GM12892 (cell line): ENCODE measurements around the gene DSP.

ENCODE experiments used
- DNase-seq: peaks from one replicate; pipeline ENCODE4 v3.0.0; 2011; ENCODE audit not compliant: insufficient read length
- FAIRE-seq: peaks from 2 replicates; lab custom pipeline; 2011; peaks lifted over from hg19 to GRCh38; lab: Jason Lieb, UNC
- POLR2A ChIP-seq: IDR thresholded peaks from 2 replicates; pipeline ENCODE4 v1.6.1; 2011; ENCODE audit warnings: low read depth, low read length, control low read depth
- POLR2AphosphoS5 ChIP-seq: IDR thresholded peaks from 2 replicates; pipeline ENCODE4 v1.6.1; 2011; ENCODE audit warnings: low read depth, low read length, control low read depth
- TAF1 ChIP-seq: IDR thresholded peaks from 2 replicates; pipeline ENCODE4 v1.6.1; 2011; ENCODE audit warnings: low read depth, mild to moderate bottlenecking, control low read depth, low read length, borderline replicate concordance

The DSP gene

DNA sequence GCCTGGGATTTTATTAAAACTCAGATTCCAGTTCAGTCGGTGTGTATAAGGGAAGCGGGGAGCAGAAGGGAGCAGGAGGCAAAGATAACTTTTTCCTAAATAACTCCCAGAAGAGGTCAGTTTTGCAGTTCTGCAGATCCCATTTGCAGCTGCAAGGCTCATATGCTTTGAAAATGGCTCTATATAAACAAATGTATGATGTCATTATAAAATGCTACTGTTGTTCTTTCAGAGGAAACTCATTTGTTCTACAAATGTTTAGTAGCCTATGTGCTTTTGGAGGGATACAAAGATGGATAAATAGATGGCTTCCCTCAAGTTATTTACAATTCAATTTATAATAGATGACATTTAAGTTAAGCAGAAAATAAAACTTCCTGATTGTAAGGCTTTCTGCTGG lies 29.2 kb upstream of the DSP start:
- TF ChIP-seq POLR2A, result no peak
- TF ChIP-seq TAF1, result no peak
- no peak for TF ChIP-seq POLR2AphosphoS5
- FAIRE-seq (no peak), DNase-seq (no peak)

DNA sequence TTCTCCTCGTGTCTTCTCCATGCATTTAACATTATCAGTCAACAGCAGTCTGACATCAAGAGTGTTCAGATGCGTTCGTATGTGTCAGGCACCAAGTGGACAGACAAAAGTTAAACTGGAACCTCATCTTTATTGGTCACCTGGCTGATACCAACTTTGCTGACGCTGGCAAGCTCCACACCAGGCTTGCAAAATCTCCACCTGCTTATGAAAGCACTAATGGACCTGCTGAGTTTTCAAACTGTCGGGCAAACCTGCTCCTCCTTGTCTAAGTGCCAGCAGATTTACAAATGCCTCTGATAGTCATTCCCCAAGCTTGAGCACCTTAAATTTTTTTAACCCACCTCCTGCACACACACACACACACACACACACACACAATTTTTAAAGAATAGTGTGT lies 27.9 kb upstream of the DSP start:
- no peak for TF ChIP-seq TAF1
- TF ChIP-seq POLR2A, result no peak
- TF ChIP-seq POLR2AphosphoS5, result no peak
- DNase-seq (no peak), FAIRE-seq (no peak)

DNA sequence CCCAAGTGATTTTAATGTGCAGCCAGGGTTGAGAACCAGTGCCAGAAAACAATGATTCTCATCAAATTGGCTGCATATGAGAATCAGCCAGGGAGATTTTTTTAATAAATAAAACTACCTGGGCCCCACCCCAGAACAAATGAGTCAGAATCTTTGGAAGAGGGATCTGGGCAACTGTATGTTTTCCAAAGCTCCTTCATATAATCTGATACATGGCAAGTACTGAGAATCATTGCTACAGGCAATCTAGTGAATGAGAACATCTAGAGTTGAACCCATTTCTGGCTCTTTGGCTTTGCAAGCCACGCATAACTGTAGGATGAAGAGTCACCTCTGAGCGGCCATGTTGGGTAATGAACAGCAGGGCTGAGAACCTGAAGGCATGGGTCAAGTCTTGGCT lies 26.1 kb upstream of the DSP start:
- FAIRE-seq, result no peak
- DNase-seq, result no peak
- TF ChIP-seq TAF1, result no peak
- TF ChIP-seq POLR2AphosphoS5, result no peak
- no peak for TF ChIP-seq POLR2A

DNA sequence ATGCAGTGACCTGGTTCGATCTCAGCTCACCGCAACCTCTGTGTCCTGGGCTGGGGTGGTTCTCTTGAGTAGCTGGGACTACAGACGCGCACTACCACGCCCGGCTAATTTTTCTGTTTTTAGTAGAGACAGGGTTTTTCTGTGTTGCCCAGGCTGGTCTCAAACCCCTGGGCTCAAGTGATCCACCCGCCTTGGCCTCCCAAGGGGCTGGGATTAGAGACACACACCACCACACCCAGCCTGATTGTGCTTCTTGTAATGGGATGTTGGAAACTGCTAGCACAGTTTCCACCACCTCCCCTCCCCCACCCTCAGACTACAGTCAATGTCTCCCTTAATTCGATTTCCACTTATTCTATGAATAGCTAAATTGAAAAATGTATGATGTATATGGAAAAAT lies 22.6 kb upstream of the DSP start:
- no peak for TF ChIP-seq TAF1
- no peak for TF ChIP-seq POLR2A
- DNase-seq (no peak), FAIRE-seq (no peak)

DNA sequence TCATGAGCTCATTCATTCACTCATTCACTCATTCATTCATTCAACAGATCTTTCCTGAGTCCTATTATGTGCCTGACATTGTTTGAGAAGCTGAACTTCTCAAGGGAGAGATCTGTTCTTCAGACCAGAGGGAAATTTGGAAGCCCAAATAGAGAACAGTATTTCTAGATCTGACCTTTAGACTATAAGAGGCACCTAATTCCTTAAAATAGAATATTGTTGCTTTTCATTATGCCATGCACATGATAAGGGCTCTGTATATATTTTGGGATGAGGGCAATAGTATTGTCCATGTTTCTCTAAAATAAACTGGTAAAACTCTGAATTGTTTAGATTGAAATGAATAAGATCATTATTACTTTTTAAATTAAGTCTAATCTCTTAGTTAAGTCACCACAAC lies 18.6 kb upstream of the DSP start:
- DNase-seq (no peak), FAIRE-seq (no peak)
- no peak for TF ChIP-seq TAF1
- no peak for TF ChIP-seq POLR2A
- TF ChIP-seq POLR2AphosphoS5, result no peak

DNA sequence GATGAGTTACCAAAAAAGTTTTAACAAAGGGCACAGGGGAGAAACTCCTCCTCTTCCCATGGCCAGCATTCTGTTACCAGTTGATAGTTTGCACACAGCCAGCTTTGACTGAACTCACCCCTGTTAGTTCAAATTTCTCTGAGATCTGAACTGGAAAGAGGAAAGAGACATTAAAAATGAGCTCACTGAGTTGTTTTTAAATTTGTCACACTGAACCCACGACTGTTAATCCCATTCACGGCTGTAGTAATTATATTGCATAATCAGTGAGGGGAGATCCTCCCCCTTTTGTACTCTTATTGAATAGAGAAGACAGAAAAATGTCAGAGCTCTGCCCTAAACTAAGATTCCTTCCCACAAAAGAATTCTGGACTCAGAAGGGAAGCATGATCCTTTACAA lies 17.5 kb upstream of the DSP start:
- FAIRE-seq (no peak), DNase-seq (no peak)
- TF ChIP-seq POLR2AphosphoS5 (no peak), TAF1 (no peak), POLR2A (no peak)

DNA sequence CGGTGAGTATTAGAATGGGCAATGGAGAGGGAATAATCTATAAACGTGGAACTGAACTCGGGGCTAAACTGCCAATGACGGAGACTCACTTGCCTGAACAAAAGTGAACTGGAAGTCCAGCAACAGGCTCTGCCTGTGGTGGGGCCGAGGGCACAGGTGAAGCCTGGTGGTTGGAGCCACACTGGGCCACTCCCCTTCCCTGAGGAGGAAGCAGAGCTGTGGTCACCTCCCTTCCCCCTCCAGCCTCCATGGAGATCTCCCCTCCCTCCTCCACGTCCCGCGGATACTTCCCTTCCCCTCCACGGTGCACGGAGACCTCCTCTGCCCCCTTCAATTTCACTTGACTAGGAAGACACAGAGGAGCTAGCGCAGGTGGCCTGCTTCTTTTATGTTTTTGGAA lies 14.7 kb upstream of the DSP start:
- FAIRE-seq, result no peak
- TF ChIP-seq POLR2AphosphoS5, result no peak
- TF ChIP-seq TAF1, result no peak
- no peak for TF ChIP-seq POLR2A
- no peak for DNase-seq

DNA sequence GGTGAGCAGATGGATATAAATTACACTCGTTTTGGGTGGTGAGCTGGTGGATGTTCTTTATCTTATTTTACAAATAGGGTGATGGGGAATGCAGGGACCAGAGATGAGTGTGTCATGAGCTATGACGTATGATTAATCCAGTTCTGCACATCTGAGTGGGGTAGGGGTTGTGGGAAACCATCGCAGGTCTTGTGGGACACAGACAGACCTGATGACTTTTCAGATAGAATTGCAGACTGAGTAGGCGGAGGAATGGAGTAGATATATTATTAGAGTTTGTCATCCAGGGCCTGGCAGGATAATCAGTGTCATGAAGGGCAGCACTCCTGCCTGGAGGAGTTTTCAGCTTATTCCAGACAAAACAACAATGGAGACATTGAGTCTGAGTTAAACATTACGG lies 12.9 kb upstream of the DSP start:
- TF ChIP-seq POLR2A, result no peak
- TF ChIP-seq TAF1, result no peak
- TF ChIP-seq POLR2AphosphoS5, result no peak
- FAIRE-seq (no peak), DNase-seq (no peak)

DNA sequence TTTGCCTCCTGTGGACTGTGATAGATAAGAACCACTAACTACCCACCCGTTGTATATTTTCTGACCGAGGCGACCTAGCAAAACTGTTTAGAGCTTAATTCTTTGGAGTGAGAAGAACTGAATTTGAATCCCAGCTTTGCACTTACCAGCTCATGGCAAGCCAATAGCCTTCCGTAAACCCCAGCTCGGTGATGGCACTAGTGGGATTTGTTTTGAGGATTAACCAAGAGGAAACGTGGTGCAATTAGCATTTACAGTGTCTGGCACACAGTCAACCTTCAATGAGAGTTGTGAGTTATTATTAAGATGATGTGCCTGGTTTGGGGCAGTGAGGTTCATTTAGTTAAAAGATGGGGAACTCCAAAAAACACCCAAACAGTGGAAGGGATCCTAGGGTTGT lies 12.3 kb upstream of the DSP start:
- TF ChIP-seq POLR2A, result no peak
- no peak for TF ChIP-seq POLR2AphosphoS5
- TF ChIP-seq TAF1, result no peak
- no peak for FAIRE-seq
- DNase-seq, result no peak

DNA sequence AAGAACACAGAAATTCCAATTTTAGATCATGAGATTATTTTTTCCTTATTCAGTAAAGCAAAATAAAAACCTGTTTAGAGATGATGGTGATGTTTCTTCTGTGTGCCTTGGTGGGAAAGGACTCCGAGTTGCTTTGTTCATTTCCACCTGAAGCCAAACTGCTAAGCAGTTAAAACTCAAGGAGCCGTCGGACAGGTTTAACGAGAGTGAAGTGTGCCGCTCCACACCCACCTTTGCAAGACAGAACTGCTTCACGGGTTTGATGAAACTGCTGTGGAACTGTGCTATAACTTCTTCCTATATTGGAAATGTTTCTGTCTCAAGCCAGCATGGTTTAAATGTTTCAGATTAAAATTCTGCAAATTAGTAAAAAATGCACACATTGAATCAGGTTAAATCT lies 9.2 kb upstream of the DSP start:
- FAIRE-seq, result no peak
- TF ChIP-seq POLR2A (no peak), POLR2AphosphoS5 (no peak), TAF1 (no peak)
- no peak for DNase-seq

DNA sequence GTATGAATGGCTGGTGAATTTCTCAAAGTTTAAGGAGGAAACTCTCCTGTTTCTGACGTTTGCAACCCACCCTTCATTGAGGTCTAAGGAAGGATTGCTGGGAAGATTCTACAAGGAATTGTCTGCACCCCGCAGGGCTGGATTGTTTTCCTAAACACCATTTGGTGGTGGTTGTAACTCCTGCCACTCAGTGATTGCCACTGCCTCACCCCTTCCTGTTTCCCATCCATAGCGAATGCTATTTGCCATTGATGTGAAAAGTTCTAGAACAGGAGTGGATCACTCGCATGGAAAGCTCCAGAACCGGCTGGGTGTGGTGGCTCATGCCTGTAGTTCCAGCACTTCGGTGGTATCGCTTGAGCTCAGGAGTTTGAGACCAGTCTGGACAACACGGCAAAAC lies 8.7 kb upstream of the DSP start:
- no peak for TF ChIP-seq TAF1
- no peak for TF ChIP-seq POLR2AphosphoS5
- TF ChIP-seq POLR2A, result no peak
- no peak for DNase-seq
- no peak for FAIRE-seq

DNA sequence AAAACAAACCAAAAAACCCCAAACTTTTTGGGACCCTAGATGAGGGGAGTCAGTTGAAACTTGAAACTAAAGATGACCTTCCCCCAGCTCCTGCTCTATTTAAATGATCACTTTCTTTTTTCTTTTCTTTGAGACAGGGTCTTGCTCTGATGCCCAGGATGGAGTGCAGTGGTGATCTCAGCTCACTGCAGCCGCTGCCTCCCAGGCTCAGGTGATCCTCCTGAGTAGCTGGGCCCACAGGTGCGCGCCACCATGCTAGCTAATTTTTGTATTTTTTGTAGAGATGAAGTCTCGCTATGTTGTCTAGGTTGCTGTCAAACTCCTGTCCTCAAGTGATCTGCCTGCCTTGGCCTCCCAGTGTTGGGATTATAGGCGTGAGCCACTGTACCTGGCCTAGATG lies 7.3 kb upstream of the DSP start:
- DNase-seq (no peak), FAIRE-seq (no peak)
- no peak for TF ChIP-seq TAF1
- no peak for TF ChIP-seq POLR2AphosphoS5
- TF ChIP-seq POLR2A, result no peak

DNA sequence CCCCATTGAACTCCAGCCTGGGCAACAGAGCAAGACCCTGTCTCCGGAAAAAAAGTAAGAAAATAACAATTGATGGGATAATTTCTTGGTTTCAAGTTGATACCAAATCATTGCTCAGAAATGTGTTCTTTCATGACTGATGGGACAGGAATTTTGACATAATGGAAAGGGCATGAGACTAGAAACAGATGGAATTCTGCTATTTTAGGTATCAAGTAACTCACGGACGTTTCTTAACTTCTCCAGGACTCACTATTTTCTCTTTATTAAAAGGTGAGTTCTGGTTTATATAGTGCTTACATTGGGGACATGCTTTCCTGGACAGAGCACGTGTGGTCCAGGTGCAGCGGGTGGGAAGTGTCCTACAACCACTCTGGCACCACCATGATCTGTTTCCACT lies 6.0 kb upstream of the DSP start:
- TF ChIP-seq POLR2A (no peak), TAF1 (no peak), POLR2AphosphoS5 (no peak)
- FAIRE-seq (no peak), DNase-seq (no peak)

DNA sequence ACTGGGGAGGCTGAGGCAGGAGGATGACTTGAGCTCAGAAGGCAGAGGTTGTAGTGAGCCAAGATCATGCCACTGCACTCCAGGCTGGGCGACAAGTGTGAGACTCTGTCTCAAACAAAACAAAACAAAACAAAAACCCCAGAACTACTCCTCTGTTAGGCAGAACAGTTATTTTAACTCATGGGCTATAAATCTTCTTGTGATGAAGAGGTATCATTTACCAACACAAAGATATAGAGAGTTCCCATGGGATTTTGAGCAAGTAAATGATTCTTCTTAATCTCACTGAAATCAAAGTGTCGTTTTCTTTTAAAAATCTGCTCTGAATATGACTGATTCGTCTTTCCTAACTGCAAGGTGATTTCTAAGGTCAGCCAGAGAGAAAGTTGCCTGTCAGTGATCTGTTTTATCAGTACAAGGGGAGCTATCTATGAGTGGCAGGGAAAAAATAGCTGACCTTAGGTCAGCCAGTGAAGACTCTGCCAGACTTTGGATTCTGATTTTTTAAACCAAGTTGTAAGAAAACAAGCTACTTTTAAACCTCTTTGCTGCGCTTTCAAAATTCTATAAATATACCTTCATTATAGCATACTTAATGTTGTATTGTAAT lies 3.8 kb upstream of the DSP start:
- no peak for TF ChIP-seq TAF1
- TF ChIP-seq POLR2AphosphoS5, result no peak
- TF ChIP-seq POLR2A, result no peak
- DNase-seq, result no peak
- FAIRE-seq, result no peak
